Astrocyte (in vitro differentiated cells and primary cell): ENCODE measurements around the gene ACSL6.

Experiments used
- CTCF ChIP-seq: IDR thresholded peaks from 2 replicates; pipeline ENCODE4 v1.5.1; 2011; ENCODE audit warnings: low read depth, mild to moderate bottlenecking, inconsistent platforms, low read length, moderate library complexity; ENCODE audit not compliant: insufficient read depth
- EZH2 ChIP-seq: IDR thresholded peaks from 2 replicates; pipeline ENCODE4 v1.6.1; 2012; ENCODE audit warnings: mild to moderate bottlenecking, low read length, inconsistent platforms; ENCODE audit not compliant: insufficient read depth

GRCh38 chr5:132009706-132010405, 1.6 kb downstream of the ACSL6 start:
- TF ChIP-seq EZH2 (no peak), CTCF (no peak)
